ENCODE data around the gene PLAGL1. TPM values are rescaled to one million over a fixed set of nuclear protein-coding genes. Genes with fewer than 3 reads are reported as not detected.

Gene PLAGL1
- total and polyA plus RNA-seq, 2 of the 13 experiments (the other 11 are each of a cell fraction or from before 2014, with no cell fraction given): 0.60 to 2.3 TPM

- no peak for TF ChIP-seq HINFP (CRISPR knock-in tag; IDR thresholded peaks at IDR 0.05; ENCODE audit: low read depth)
- TF ChIP-seq ZSCAN5A (CRISPR knock-in tag; IDR thresholded peaks at IDR 0.05; ENCODE audit: borderline replicate concordance): no peak
- no peak for TF ChIP-seq ZNF572 (CRISPR knock-in tag; IDR thresholded peaks at IDR 0.05)
- TF ChIP-seq ZKSCAN1 (IDR thresholded peaks at IDR 0.05; ENCODE audit: low read length): no peak
- TF ChIP-seq ETV6 (CRISPR knock-in tag; conservative IDR thresholded peaks at IDR 0.05): no peak
- no peak for TF ChIP-seq ZNF703 (CRISPR knock-in tag; IDR thresholded peaks at IDR 0.05; ENCODE audit: borderline replicate concordance)
- no peak for TF ChIP-seq MIXL1 (CRISPR knock-in tag; IDR thresholded peaks at IDR 0.05)
- TF ChIP-seq, protein P1, sequence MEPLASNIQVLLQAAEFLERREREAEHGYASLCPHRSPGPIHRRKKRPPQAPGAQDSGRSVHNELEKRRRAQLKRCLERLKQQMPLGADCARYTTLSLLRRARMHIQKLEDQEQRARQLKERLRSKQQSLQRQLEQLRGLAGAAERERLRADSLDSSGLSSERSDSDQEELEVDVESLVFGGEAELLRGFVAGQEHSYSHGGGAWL (CRISPR knock-in tag; IDR thresholded peaks at IDR 0.05): no peak
- no peak for TF ChIP-seq ARID3A (IDR thresholded peaks at IDR 0.05; ENCODE audit: low read depth, low read length)
- no peak for TF ChIP-seq ZNF589 (CRISPR knock-in tag; conservative IDR thresholded peaks at IDR 0.05)
- no peak for TF ChIP-seq ZBTB7A (CRISPR knock-in tag; IDR thresholded peaks at IDR 0.05)
- no peak for TF ChIP-seq ZNF768 (CRISPR knock-in tag; IDR thresholded peaks at IDR 0.05)
- TF ChIP-seq YEATS4 (CRISPR knock-in tag; IDR thresholded peaks at IDR 0.05; ENCODE audit: borderline replicate concordance): no peak
- peak; percentile 66; the same call in 1 of the 2 replicates for TF ChIP-seq AHR (CRISPR knock-in tag; IDR thresholded peaks at IDR 0.05)
- no peak for TF ChIP-seq PATZ1 (CRISPR knock-in tag; IDR thresholded peaks at IDR 0.05)
- TF ChIP-seq ZNF558 (CRISPR knock-in tag; IDR thresholded peaks at IDR 0.05; ENCODE audit: borderline replicate concordance): no peak
- TF ChIP-seq ZNF205 (CRISPR knock-in tag; IDR thresholded peaks at IDR 0.05): no peak
- no peak for TF ChIP-seq SRSF9 (IDR thresholded peaks at IDR 0.05; ENCODE audit: borderline replicate concordance, insufficient read depth, low read depth, low read length, poor library complexity, severe bottlenecking)
- TF ChIP-seq, protein P2, sequence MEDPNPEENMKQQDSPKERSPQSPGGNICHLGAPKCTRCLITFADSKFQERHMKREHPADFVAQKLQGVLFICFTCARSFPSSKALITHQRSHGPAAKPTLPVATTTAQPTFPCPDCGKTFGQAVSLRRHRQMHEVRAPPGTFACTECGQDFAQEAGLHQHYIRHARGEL (CRISPR knock-in tag; IDR thresholded peaks at IDR 0.05): no peak
- peak; percentile 71; the same call in 1 of the 2 replicates for TF ChIP-seq ZNF580 (CRISPR knock-in tag; IDR thresholded peaks at IDR 0.05; ENCODE audit: borderline replicate concordance, low read depth)
- TF ChIP-seq ZNF660 (CRISPR knock-in tag; IDR thresholded peaks at IDR 0.05; ENCODE audit: borderline replicate concordance, low read depth): no peak
- TF ChIP-seq NCOR1 (IDR thresholded peaks at IDR 0.05; ENCODE audit: borderline replicate concordance, low read length): no peak
Observed at GRCh38 chr6:143941852-143942627, 66.0 kb downstream of the PLAGL1 start (continued).
